Neuronal stem cell (in vitro differentiated cells): ENCODE data around the gene FAHD1.
A peak's percentile ranks its signal among the peaks of the same experiment; 100 is the strongest.

Experiments
- DNase-seq: peaks from one replicate; pipeline ENCODE4 v3.0.0-alpha.2; 2013; ENCODE audit warnings: low spot score
- H2AFZ ChIP-seq: one replicate; pipeline ENCODE4 v1.6.1; 2013; ENCODE audit warnings: mild to moderate bottlenecking, low read length, inconsistent platforms
- H2AK5ac ChIP-seq: 2 replicates; pipeline ENCODE4 v1.6.1; 2013; ENCODE audit warnings: low read depth, mild to moderate bottlenecking, inconsistent platforms, low read length, moderate library complexity, mixed read lengths
- H2BK120ac ChIP-seq: 2 replicates; pipeline ENCODE4 v1.6.1; 2013; ENCODE audit warnings: low read depth, mild to moderate bottlenecking, inconsistent platforms, low read length, moderate library complexity, mixed read lengths
- H2BK12ac ChIP-seq: one replicate; pipeline ENCODE4 v1.6.1; 2013; ENCODE audit warnings: low read length, inconsistent platforms
- H2BK15ac ChIP-seq: 2 replicates; pipeline ENCODE4 v1.6.1; 2013; ENCODE audit warnings: mild to moderate bottlenecking, low read length, inconsistent platforms, mixed read lengths
- H2BK5ac ChIP-seq: one replicate; pipeline ENCODE4 v1.6.1; 2013; ENCODE audit warnings: inconsistent platforms, mild to moderate bottlenecking, low read length, moderate library complexity
- H3K14ac ChIP-seq: one replicate; pipeline ENCODE4 v1.6.1; 2013; ENCODE audit warnings: low read length, inconsistent platforms
- H3K18ac ChIP-seq: 2 replicates; pipeline ENCODE4 v1.6.1; 2013; ENCODE audit warnings: low read length, inconsistent platforms
- H3K23ac ChIP-seq: 2 replicates; pipeline ENCODE4 v1.6.1; 2013; ENCODE audit warnings: low read depth, mild to moderate bottlenecking, mixed read lengths, low read length, inconsistent platforms; ENCODE audit not compliant: poor library complexity
- H3K27ac ChIP-seq: replicated peaks from 3 replicates; pipeline ENCODE4 v1.5.1; 2013; ENCODE audit warnings: low read length, inconsistent platforms
- H3K27me3 ChIP-seq, 3 experiments: 2 replicates each; pipeline ENCODE4 v1.6.1; 2013; ENCODE audit warnings: low read length in 3 of 3, mild to moderate bottlenecking in 2 of 3, inconsistent platforms in 1 of 3, low read depth in 1 of 3, mixed read lengths in 1 of 3, moderate library complexity in 1 of 3; ENCODE audit not compliant: control insufficient read depth in 3 of 3, insufficient read depth in 3 of 3
- H3K36me3 ChIP-seq, 2 donors: replicated peaks in 1 of 2; 2 replicates each; pipeline ENCODE4 v1.6.1; 2013; ENCODE audit warnings: low read length in 2 of 2; ENCODE audit not compliant: control insufficient read depth in 2 of 2, insufficient read depth in 2 of 2
- H3K4ac ChIP-seq: 2 replicates; pipeline ENCODE4 v1.6.1; 2013; ENCODE audit warnings: inconsistent platforms, mild to moderate bottlenecking, low read length, moderate library complexity
- H3K4me1 ChIP-seq, 2 donors: 1 replicate in 1 of 2; 2 replicates in 1 of 2; pipeline ENCODE4 v1.6.1; 2013; ENCODE audit warnings: low read length in 2 of 2, low read depth in 1 of 2; ENCODE audit not compliant: control insufficient read depth in 2 of 2, insufficient read depth in 1 of 2
- H3K4me2 ChIP-seq: one replicate; pipeline ENCODE4 v1.6.1; 2013; ENCODE audit warnings: mild to moderate bottlenecking, low read length, inconsistent platforms; ENCODE audit not compliant: insufficient read depth, poor library complexity, severe bottlenecking
- H3K4me3 ChIP-seq, 2 donors: 2 replicates each; pipeline ENCODE4 v1.5.1; 2013; ENCODE audit warnings: low read length in 2 of 2, mild to moderate bottlenecking in 2 of 2, inconsistent platforms in 1 of 2, moderate library complexity in 1 of 2
- H3K79me1 ChIP-seq: one replicate; pipeline ENCODE4 v1.6.1; 2013; ENCODE audit warnings: low read depth, mild to moderate bottlenecking, inconsistent platforms, low read length, moderate library complexity
- H3K9ac ChIP-seq: one replicate; pipeline ENCODE4 v1.6.1; 2013; ENCODE audit warnings: mild to moderate bottlenecking, low read depth, low read length, inconsistent platforms; ENCODE audit not compliant: poor library complexity
- H3K9me3 ChIP-seq, 2 donors: replicated peaks in 1 of 2; 2 replicates each; pipeline versions ENCODE3 to v1.6.1; 2013; ENCODE audit warnings: low read length in 2 of 2, mild to moderate bottlenecking in 2 of 2, inconsistent platforms in 1 of 2, low read depth in 1 of 2, mixed read lengths in 1 of 2, moderate library complexity in 1 of 2; ENCODE audit not compliant: control insufficient read depth in 2 of 2, insufficient read depth in 1 of 2
- H4K8ac ChIP-seq: one replicate; pipeline ENCODE4 v1.6.1; 2013; ENCODE audit warnings: low read depth, mild to moderate bottlenecking, inconsistent platforms, low read length, moderate library complexity
- H4K91ac ChIP-seq: one replicate; pipeline ENCODE4 v1.6.1; 2013; ENCODE audit warnings: low read length, low read depth, mild to moderate bottlenecking, inconsistent platforms; ENCODE audit not compliant: poor library complexity
- WGBS, 2 donors: extraction: QIAGEN DNeasy Blood & Tissue Kit; methylation state at CpG; one replicate each; pipeline ENCODE4 v1.1.7; 2013; ENCODE audit warnings: missing lambda C conversion rate in 2 of 2, mixed read lengths in 1 of 2; ENCODE audit not compliant: insufficient read length in 2 of 2, insufficient replicate concordance in 1 of 2; ENCODE audit errors: extremely low coverage in 2 of 2; 5-methylcytosine and 5-hydroxymethylcytosine counted together

FAHD1 gene

DNA sequence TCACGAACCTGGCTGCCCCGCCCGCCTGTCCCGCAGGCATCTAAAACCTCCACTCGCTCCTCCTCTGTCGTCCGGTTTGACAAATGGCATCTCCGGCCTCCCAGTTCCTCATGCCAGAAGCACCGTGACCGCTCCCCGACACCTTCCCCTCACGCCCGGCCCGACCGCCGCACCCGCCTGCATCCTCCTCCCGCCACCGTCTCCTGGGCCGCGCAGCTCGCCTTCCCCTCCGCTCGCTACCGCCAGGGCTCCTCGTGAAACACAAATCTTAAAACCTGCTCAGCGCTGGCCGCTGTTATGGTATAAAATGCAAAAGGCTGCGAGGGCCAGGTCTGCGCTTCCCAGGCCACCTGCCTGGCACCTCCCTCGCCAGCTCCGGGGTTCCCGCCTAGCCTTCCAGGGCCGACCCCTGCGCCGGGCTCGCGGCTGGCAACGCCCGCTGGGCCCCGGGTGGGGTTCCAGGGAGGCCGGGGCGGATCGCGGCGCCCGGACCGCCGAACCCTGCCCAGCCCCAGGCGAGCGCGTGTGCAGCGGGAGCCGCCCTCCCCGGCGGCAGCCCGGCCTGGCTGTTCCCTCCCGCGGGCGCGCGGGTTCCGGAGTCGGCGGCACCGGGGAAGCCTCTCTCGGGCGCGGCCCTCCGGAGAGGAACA is 45.1 kb upstream of the FAHD1 start:
- Histone ChIP-seq H3K36me3 (peaks cover 31 to 68% of the 10 kb centered on the region in 2 donors), H3K27me3 (no peaks in the 10 kb centered on the region), H2BK5ac (no peak overlapping the region), H3K4me1 (peaks cover 7% of the 10 kb centered on the region in 2 donors), H2AK5ac (peak overlapping the region; percentile 63), H3K14ac (no peak overlapping the region), H3K79me1 (peaks cover 41% of the 10 kb centered on the region), H3K27ac (no peak overlapping the region), H3K4me3 (peak overlapping the region; percentile 95 to 97), H2BK12ac (no peak overlapping the region), H4K8ac (no peak overlapping the region), H3K9ac (peak overlapping the region; percentile 78), H4K91ac (no peak overlapping the region), H3K23ac (peak overlapping the region; percentile 80), H3K18ac (peak overlapping the region; percentile 71), H3K4me2 (peak overlapping the region; percentile 95), H2BK15ac (no peak overlapping the region), H3K4ac (no peak overlapping the region), H2BK120ac (no peak overlapping the region), H3K9me3 (no peaks in the 10 kb centered on the region), H2AFZ (peak overlapping the region; percentile 79)
- WGBS, 2 donors, result no CpG with 5 or more reads among the region's 70 CpGs
- peak; percentile 14 for DNase-seq

DNA sequence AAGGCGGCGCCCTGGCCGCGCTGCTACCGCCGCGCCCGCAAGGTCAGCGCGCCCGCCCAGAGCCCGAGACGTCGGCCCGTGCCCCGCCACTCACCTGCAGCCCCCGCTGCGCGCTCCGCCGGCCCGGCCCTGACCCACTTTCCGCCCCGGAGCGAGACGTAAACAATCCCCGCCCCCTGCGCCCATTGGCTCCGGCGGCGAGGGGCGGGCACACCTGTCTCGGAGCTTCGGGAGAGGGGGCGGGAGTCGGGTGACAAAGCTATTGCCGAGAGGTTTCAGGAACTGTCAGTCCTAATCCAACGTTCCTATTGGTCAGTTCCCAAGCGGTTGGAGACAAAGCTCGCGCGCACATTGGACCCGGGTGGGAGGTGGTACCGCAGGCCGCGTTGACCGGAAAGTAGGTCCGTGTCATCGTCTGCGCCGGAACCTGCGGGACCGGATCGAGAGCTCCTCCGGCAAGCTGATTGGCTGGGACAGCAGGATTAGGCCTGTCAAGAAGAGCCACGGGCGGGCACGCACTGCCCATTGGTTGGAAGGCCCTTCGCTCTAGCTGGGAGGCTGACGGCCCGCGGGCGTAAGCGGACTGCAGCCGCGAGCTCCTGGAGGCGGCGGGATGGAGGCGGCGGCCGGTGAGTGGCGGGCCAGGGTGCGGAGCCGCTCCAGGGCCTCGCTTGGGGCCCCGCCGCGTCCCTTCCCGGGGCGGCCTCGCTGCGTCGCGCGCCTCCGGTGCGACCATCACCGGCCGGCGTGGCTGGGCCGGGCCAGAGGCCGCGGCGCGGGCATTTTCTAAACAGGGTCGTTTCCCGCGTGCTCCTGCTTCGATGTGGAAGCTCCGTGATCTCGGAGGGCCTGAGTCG is 44.4 kb upstream of the FAHD1 start, which contains the start of the genes NUBP2 and SPSB3:
Gene NUBP2, plus strand, starts transcription at position 553 of the 857 bp plus-strand sequence. Its CDS starts 61 bp downstream, at position 614.
Gene SPSB3, minus strand, starts transcription at position 164 of the 857 bp plus-strand sequence. CDS start 1,088 bp downstream, outside the sequence.
- H3K23ac ChIP-seq, result peak within 1 kb of the TSS; percentile 80
- H4K91ac ChIP-seq, result no peak within 1 kb of the TSS
- H3K4me3 ChIP-seq, result peak within 1 kb of the TSS; percentile 95 to 97
- peaks cover 47% of the 10 kb centered on the region for H3K79me1 ChIP-seq
- H2BK120ac ChIP-seq, result no peak within 1 kb of the TSS
- H3K36me3 ChIP-seq, result peaks cover 30 to 68% of the 10 kb centered on the region in 2 donors
- H3K4me1 ChIP-seq, result peaks cover 7% of the 10 kb centered on the region in 2 donors
- H3K9me3 ChIP-seq, result no peaks in the 10 kb centered on the region
- H3K9ac ChIP-seq, result peak within 1 kb of the TSS; percentile 88
- peak within 1 kb of the TSS; percentile 17 for H3K4ac ChIP-seq
- no peaks in the 10 kb centered on the region for H3K27me3 ChIP-seq
- H4K8ac ChIP-seq, result no peak within 1 kb of the TSS
- H2BK12ac ChIP-seq, result no peak within 1 kb of the TSS
- peak within 1 kb of the TSS; percentile 95 for H3K4me2 ChIP-seq
- peak within 1 kb of the TSS; percentile 77 for H3K18ac ChIP-seq
- no peak within 1 kb of the TSS for H3K27ac ChIP-seq
- H2AFZ ChIP-seq, result peak within 1 kb of the TSS; percentile 79
- peak within 1 kb of the TSS; percentile 63 for H2AK5ac ChIP-seq
- no CpG with 5 or more reads among the region's 102 CpGs for WGBS, 2 donors
- H2BK5ac ChIP-seq, result peak within 1 kb of the TSS; percentile 59
- peak; percentile 100 for DNase-seq
- peak within 1 kb of the TSS; percentile 19 for H2BK15ac ChIP-seq
- H3K14ac ChIP-seq, result peak within 1 kb of the TSS; percentile 21

- no CpG with 5 or more reads among the region's 26 CpGs for WGBS, 2 donors
- no peak overlapping the region for H2BK5ac ChIP-seq
- no peak overlapping the region for H2AFZ ChIP-seq
- no peak overlapping the region for H3K4me3 ChIP-seq
- H4K91ac ChIP-seq, result no peak overlapping the region
- H3K4me1 ChIP-seq, result peaks cover 7% of the 10 kb centered on the region in 2 donors
- no peak overlapping the region for H3K4ac ChIP-seq
- H3K36me3 ChIP-seq, result peaks cover 30 to 66% of the 10 kb centered on the region in 2 donors
- no peak overlapping the region for H2BK12ac ChIP-seq
- no peak overlapping the region for H2BK15ac ChIP-seq
- no peak overlapping the region for H3K23ac ChIP-seq
- no peaks in the 10 kb centered on the region for H3K9me3 ChIP-seq
- no peak overlapping the region for H2AK5ac ChIP-seq
- peaks cover 47% of the 10 kb centered on the region for H3K79me1 ChIP-seq
- no peaks in the 10 kb centered on the region for H3K27me3 ChIP-seq
- H3K9ac ChIP-seq, result no peak overlapping the region
- H4K8ac ChIP-seq, result no peak overlapping the region
- no peak overlapping the region for H2BK120ac ChIP-seq
- no peak overlapping the region for H3K4me2 ChIP-seq
- no peak for DNase-seq
- no peak overlapping the region for H3K14ac ChIP-seq
- no peak overlapping the region for H3K27ac ChIP-seq
- no peak overlapping the region for H3K18ac ChIP-seq
Measured at GRCh38 chr16:1784977-1785845, 41.8 kb upstream of the FAHD1 start.
